ENCODE measurements around the gene PTP4A1. TPM values are rescaled to one million over a fixed set of nuclear protein-coding genes. Genes with fewer than 3 reads are reported as not detected.

The PTP4A1 gene
- total and polyA plus RNA-seq, 2 of the 13 experiments (the other 11 are each of a cell fraction or from before 2014, with no cell fraction given) = 141 to 376 TPM

DNA sequence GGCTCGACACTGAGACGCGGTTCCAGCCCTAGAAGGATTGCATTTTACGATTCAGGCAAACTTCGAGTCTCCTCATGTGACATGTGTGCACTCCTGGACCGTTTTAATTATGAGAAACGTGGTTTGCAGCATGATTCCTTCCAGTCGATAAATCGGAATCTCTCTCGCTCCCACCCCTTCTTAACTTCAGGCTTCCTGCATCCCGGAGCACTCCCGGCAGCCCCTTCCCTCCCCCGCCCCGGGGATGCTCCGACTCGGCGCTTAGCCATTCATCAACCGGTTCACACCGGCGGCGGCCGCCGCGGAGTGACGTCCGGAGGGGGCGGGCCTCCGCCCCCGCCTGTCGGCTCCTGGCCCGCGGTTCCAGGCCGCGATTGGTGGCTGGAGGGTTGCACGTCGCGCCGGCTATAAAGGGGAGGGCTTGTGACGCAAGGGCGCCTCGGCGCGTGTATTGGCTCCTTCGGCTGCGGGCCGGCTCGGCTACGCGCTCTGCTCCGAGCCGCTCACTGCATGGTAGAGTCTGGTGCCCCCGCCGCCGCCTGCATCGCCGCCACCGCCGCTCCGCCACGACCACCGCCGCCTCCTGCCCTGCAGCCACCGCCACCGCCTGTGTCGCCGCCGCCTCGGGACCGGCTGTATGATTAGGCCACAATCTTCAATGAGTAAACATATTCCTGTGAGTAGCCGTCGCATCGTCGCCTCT lies at the start of gene PTP4A1, which contains the start of gene LOC128125822 (continued):
- TF ChIP-seq, protein P1, sequence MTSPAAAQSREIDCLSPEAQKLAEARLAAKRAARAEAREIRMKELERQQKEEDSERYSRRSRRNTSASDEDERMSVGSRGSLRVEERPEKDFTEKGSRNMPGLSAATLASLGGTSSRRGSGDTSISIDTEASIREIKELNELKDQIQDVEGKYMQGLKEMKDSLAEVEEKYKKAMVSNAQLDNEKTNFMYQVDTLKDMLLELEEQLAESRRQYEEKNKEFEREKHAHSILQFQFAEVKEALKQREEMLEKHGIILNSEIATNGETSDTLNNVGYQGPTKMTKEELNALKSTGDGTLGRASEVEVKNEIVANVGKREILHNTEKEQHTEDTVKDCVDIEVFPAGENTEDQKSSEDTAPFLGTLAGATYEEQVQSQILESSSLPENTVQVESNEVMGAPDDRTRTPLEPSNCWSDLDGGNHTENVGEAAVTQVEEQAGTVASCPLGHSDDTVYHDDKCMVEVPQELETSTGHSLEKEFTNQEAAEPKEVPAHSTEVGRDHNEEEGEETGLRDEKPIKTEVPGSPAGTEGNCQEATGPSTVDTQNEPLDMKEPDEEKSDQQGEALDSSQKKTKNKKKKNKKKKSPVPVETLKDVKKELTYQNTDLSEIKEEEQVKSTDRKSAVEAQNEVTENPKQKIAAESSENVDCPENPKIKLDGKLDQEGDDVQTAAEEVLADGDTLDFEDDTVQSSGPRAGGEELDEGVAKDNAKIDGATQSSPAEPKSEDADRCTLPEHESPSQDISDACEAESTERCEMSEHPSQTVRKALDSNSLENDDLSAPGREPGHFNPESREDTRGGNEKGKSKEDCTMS (CRISPR knock-in tag; conservative IDR thresholded peaks at IDR 0.05) = no peak
- TF ChIP-seq ZNF256 (CRISPR knock-in tag; conservative IDR thresholded peaks at IDR 0.05) (no peak), ZNF777 (CRISPR knock-in tag; IDR thresholded peaks at IDR 0.05) (peak; percentile 15; the same call in 1 of the 2 replicates), TMF1 (CRISPR knock-in tag; IDR thresholded peaks at IDR 0.05; ENCODE audit: low read depth) (peak; percentile 57), ZNF484 (CRISPR knock-in tag; IDR thresholded peaks at IDR 0.05; ENCODE audit: borderline replicate concordance, low read depth) (no peak), ELF4 (CRISPR knock-in tag; IDR thresholded peaks at IDR 0.05; ENCODE audit: borderline replicate concordance) (no peak; the same call in 1 of the 2 replicates), GATA4 (IDR thresholded peaks at IDR 0.05; ENCODE audit: borderline replicate concordance, low read depth) (no peak)
- TF ChIP-seq, protein P2, sequence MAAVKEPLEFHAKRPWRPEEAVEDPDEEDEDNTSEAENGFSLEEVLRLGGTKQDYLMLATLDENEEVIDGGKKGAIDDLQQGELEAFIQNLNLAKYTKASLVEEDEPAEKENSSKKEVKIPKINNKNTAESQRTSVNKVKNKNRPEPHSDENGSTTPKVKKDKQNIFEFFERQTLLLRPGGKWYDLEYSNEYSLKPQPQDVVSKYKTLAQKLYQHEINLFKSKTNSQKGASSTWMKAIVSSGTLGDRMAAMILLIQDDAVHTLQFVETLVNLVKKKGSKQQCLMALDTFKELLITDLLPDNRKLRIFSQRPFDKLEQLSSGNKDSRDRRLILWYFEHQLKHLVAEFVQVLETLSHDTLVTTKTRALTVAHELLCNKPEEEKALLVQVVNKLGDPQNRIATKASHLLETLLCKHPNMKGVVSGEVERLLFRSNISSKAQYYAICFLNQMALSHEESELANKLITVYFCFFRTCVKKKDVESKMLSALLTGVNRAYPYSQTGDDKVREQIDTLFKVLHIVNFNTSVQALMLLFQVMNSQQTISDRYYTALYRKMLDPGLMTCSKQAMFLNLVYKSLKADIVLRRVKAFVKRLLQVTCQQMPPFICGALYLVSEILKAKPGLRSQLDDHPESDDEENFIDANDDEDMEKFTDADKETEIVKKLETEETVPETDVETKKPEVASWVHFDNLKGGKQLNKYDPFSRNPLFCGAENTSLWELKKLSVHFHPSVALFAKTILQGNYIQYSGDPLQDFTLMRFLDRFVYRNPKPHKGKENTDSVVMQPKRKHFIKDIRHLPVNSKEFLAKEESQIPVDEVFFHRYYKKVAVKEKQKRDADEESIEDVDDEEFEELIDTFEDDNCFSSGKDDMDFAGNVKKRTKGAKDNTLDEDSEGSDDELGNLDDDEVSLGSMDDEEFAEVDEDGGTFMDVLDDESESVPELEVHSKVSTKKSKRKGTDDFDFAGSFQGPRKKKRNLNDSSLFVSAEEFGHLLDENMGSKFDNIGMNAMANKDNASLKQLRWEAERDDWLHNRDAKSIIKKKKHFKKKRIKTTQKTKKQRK (IDR thresholded peaks at IDR 0.05; ENCODE audit: low read length) = no peak
- TF ChIP-seq, protein P3, sequence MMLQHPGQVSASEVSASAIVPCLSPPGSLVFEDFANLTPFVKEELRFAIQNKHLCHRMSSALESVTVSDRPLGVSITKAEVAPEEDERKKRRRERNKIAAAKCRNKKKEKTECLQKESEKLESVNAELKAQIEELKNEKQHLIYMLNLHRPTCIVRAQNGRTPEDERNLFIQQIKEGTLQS (CRISPR knock-in tag; IDR thresholded peaks at IDR 0.05) = no peak; the same call in none of the 2 replicates
- TF ChIP-seq, protein P4, sequence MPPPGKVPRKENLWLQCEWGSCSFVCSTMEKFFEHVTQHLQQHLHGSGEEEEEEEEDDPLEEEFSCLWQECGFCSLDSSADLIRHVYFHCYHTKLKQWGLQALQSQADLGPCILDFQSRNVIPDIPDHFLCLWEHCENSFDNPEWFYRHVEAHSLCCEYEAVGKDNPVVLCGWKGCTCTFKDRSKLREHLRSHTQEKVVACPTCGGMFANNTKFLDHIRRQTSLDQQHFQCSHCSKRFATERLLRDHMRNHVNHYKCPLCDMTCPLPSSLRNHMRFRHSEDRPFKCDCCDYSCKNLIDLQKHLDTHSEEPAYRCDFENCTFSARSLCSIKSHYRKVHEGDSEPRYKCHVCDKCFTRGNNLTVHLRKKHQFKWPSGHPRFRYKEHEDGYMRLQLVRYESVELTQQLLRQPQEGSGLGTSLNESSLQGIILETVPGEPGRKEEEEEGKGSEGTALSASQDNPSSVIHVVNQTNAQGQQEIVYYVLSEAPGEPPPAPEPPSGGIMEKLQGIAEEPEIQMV (CRISPR knock-in tag; IDR thresholded peaks at IDR 0.05; ENCODE audit: low read depth) = peak; percentile 17; the same call in 1 of the 2 replicates
- TF ChIP-seq, protein P5, sequence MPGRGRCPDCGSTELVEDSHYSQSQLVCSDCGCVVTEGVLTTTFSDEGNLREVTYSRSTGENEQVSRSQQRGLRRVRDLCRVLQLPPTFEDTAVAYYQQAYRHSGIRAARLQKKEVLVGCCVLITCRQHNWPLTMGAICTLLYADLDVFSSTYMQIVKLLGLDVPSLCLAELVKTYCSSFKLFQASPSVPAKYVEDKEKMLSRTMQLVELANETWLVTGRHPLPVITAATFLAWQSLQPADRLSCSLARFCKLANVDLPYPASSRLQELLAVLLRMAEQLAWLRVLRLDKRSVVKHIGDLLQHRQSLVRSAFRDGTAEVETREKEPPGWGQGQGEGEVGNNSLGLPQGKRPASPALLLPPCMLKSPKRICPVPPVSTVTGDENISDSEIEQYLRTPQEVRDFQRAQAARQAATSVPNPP (CRISPR knock-in tag; IDR thresholded peaks at IDR 0.05) = peak; percentile 74
